SKM-1 treated with dmso at 0.1 percent for 144 hours (cell line): ENCODE results near the gene NTM.

Experiments
- DNase-seq: peaks from one replicate; lab custom pipeline; 2025; ENCODE audit not compliant: unreplicated experiment; lab: John Stamatoyannopoulos, UW

The NTM gene

DNA sequence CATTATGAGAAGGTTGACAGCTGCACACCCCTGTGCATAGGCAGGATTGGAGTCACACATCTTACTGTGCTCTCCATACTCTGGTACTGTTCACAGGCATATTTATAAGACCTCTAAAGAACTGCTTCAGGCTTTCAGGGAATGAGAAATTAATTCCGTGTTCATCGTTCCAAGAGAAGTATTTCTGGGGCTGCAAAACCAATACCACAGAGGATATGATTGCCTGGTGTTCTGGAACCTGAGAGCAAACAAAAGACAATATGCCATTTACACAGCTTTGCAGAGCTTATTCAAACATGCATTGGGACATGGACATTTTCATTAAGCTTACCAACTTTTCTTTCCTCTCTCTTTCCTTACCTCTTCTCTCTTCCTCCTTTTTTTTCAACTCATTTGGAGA, 388.7 kb downstream of the NTM start:
- DNase-seq: no peak

DNA sequence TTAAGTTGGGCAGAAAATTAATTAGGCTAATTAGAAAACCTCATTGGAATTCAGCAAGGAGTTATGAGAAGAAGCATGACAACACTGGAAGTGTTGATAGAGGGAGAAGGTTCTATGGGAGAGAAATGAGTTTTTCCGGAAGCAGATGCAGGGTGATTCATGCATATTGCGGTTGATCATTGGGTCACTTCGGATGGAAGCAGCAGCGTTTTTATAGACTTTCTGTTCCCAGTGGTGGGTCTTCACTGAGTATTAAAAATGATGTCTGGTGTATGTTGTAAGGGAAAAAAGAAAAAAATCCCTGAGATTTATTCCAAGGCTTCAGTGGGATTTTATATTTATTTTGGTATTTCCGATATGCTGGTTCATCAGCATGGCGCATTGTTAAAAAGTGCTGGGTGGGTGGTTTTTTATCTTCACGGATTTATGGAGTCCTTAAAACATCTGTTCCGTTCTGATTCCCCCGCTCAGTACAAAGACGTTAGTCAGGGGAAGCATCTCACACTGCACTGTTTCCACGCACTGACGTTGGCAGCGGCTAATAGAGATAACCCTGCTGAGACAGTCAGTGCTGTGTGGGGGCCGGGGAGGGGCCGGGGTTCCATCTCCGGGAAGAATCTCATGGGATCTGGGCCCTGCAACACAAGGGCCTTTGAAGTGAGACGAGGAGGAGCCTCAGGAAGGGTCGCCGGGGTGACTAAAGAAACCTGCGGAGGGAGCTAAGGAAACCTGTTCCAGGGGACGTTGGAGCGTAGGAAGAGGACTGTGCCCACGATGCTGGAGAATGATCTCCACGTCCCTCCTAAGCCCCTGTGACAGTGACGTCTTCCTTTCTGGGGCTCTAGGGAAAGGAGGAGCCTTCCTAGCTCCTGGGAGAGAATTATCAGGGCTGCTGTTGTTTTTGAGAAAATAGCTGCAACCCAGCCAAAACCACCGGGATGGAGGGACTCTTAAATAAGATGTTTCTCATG, 390.0 kb downstream of the NTM start:
- no peak for DNase-seq

DNA sequence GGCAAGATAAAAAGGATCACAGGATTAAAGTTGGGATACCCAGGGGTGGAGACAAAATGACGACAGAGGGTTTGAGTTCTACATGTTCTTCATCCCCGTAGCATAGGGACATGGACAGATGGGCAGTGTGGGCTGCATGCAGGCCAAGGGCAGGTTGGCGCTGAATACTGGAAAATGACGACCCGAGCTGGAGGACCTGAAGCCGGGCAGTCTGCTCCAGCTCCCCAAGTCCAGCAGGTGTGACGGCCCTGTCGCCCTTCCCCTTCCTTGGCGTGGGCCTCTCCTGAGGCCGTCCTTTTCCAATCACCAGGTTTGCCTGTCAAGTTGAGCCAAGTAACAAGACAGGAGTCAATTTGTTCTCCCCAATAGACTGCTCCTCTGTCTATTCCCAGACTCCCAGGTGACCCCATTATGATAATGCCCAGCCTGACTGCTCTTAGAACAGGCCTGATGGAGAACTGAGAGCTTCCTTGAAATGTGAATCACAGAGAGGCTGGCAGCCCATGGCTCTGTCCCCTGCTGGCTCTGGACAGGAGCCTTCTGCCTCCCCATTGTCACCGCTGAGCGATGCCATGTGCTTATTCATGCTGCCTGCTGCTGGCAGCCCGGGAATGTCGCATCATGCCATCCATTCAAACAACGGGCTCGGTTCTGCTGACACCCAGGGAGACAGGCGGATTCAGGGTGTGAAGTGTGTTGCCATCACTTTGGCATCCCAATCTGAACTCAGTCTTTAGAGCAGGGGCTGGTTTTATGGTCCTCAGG, 392.1 kb downstream of the NTM start:
- no peak for DNase-seq

DNA sequence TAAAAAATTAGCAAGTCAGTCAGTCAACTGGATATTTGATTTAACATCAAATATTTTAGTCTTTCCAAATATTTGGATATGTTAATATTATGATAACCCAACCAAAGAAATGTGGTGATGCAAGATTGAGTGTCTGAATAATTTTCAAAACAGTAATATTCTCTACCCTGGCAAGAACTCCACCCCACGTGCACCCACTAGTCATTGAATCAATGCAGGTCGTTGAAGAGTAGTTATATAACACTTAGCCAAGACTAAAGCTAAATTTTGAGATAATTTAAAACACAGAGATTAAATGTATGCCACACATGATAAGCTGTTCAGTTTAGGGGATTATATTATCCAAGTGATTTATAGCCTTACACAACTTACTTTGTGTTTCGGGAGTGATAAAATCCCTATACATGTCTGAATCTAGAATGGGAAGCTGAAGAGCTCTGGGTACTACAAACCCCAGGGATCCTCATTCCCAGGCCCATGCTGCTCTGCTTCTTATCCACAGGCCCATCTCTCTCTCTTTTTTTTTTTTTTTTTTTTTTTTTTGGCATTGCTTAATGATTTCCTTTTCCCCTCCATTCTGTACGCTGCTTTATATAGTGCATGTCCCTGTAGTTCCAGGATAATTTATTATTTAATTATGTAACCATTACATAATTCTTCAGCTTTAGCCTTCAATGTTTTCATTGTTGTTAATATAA, 392.9 kb downstream of the NTM start:
- DNase-seq: no peak

DNA sequence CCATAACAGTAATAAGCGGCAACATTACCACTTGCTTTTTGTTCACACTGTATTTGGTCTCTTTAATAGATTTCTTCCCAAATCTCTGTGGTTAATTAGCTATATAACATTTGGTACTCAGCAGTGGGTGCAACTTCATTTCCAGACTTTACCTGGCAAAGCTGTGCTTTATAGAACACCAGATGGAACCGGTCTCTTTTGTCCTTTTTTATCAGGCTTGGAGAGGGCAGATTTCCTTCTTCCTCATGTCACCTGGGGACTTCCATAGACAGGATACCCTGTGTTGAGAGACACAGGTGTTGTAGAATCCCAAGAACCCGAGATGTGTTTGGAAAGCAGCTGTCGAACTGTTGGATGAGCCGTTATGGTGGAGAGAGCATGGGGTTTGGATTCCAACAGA, 393.7 kb downstream of the NTM start:
- DNase-seq: no peak

DNA sequence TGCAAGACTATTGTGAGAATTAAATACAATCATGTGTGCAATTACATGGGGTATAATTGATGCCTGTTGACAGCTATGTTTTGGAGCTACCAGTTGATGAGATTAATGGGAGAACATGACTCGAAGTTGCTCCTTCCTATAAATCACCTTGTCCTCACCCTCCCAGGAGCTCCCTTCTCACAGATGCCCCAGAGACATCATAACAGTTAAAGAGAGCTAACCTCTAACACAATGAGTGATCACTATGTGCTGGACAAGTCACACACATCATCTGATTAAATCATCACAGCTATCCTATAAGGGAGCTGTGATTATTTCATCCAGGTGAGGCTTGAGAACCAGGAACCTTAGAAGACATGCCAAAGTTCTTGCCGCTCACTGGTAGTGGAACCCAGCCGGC, 394.2 kb downstream of the NTM start:
- no peak for DNase-seq

DNA sequence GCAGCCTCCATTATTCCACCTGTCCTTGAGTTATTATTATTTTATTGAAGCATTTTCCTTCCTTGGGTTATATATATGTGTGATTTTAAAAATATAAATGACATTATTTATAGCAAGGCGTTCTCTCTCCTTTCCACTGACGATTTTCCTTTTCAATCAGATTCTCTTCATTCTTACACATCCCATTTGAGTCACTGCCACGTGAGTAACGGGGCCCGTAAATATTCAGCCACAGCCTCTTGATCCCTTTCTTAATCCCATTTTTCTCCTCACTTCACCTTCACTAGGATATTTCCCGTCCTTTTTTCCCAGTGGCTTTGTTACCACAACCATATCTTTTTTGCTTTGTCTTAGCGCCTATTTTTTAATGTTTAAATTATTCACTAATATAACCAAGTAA, 396.2 kb downstream of the NTM start:
- no peak for DNase-seq

DNA sequence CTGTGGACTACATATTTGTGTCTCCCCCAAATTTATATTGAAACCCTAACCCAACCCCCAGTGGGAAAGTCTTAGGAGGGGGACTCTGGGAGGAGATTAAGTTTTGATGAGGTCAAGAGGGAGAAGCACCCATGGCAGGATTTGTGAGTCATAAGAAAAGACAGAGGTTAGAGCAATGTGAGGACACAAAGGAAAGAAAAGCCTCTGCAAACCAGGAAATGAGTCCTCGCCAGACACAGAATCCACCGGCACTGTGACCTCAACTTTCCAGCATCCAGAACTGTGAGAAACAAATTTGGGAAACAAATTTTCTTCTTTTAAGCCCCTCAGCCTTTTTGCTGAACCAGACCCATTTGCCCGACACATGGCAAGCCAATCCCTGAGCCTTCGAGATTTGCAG, 397.0 kb downstream of the NTM start:
- DNase-seq: no peak

DNA sequence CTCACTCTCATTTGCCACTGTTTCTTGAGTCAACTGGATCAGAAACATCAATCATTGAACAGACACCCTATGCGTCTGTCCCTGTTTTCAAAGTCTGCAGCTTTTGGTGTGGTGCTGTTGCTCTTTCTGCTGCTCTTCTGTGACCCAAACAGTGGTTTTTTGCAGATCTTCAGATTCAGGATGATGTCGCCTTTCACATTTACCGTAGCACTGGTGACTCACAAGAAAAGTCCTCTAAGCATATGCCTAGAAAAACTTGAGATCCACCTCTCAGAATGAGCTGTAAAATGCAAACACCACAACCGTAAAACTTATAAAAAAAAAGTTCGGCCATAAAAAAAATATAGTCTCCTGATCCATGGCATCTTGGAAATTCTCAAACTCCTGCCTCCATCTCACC, 400.4 kb downstream of the NTM start:
- DNase-seq: no peak

DNA sequence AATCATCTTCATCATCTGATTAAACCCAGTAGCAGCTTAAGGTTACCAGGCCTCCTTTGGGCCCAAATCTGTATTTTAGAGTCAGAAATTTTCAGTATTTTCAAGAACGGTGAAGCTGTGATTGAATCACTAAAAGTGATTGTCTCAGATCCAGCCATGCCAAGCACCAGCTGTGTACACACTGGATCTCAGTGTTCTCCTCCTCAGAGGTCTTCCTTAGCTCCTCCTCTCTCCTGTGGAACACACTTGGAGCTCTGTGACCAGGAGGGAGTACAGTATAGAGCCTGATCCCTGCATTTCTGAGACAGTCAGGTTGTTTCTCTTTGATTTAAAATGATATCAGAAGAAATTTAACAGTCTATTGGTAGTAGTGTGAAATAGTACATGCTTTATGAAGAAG, 401.1 kb downstream of the NTM start:
- no peak for DNase-seq

DNA sequence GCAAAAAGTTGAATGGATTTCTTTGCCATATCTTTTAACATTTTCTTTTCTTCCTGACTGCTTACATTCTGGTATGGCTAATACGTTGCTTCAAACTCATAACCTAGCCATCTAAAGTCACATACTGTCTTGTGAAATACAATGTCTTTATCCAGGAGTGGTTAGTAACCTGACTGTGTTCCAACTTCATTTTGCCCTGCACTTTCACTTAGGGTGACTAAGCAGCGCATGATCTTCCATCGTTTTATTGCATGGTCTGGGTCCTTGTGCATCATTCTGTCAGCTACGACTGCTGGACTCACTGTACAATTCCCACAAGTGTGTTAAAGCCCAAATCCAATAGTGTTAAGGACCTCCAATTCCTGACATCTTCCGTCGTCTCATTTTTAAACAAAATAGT, 403.2 kb downstream of the NTM start:
- DNase-seq: no peak

DNA sequence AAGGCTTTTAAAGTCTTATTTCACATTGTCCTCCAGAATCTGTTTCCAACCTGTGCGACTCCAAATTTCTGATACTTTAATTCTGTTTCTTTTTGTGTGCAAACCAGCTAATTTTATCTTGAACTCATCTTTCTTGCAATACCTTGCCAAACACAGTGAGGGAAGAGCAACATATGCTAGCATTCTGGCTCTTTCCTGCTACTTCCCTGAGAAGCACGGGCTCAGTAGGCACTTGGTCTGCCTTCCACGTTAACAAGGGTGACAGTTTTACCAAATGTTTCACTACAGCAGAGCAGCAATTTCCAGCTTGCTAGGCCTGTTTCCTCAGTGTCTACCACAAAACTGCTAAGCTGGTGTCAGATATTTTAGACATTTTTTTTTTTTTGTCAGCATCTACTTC, 405.8 kb downstream of the NTM start:
- no peak for DNase-seq

DNA sequence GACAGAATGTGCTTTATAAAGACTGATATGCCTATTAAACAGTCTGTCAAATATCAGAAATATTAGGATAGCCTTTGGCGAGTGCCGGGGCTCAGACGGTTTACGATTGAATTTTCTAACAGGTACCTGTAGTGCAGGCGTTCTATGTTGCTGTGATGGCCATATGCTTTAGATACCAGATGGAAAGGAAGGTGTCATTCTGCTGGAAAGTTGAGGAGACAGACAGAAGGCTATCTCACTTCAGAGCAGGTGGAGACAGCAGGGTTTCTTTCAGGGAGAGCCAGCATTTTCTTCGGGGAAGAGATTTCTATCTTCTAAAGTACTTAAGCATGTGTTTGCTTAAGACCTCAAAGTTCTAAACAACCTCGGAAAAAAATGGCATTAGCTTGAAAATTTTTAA, 415.4 kb downstream of the NTM start:
- no peak for DNase-seq

DNA sequence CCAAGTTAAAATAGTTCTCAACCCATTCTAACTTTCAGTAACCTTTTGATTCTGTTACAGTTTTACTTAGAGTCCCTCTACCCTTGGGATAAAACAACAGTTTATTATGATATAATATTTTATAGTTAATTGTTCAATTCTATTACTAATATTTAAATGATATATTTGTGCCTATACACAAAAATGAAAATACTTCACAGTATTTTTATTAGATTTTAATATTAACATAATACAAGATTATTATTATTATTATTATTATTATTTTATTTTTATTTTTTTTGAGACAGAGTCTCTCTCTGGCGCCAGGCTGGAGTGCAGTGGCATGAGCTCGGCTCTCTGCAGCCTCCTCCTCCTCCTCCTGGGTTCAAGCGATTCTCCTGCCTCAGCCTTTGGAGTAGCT, 416.7 kb downstream of the NTM start:
- no peak for DNase-seq

DNA sequence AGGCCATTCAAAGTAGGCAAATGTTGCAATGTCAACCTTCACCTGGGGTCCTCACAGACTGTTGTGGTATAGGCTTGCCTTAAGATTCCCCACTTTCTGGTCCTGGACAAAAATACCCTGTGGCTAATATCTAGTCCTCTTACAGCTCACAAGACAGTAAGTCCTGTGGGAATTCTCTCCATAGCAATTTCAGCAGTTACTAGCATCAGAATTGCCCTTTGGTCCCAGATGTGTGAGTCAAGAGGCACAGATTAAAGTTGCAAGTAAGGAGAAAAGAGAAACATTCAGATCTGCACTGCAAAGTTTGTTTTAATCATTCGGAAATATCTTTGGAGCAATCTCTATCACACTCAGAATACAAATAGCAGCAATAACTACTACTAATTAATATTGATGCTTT, 420.2 kb downstream of the NTM start:
- no peak for DNase-seq

DNA sequence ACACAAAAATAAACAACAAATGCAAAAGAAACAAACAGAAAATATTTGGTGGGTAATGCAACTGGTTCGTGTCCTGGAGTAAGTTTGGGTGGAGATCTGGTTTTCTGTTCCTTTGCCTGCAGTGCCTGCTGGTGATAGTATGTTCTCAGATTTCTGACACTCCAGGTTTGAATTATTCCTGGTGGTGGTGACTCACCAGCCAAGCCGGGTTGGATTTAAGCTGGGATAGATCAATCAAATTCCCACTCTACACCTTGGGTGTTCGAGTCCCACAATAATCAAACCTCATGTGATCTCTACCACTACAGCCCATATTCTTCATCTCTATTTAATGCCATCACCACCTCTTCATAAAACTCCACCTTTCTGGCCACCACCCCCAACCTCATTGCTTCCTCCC, 421.8 kb downstream of the NTM start:
- no peak for DNase-seq

DNA sequence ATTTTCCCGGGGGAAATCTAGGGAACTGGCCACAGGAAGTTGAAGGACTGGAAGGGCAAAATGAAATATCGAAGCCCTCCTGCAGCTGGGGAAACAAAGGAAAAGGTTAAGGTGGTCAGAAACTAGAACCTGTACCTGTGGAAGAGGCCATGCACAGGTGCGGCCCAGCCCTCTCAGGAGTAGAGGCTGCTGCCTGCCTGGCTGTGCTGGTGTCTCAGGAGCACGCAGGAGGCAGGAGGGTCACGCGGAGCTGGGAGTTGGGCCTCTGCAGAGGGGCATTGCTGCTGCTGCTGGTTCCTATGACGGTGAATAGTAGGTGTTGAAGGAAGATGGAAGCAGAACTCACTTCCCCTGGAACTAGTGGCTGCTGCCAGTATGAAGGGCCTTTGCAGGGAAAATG, 425.7 kb downstream of the NTM start:
- DNase-seq: no peak

DNA sequence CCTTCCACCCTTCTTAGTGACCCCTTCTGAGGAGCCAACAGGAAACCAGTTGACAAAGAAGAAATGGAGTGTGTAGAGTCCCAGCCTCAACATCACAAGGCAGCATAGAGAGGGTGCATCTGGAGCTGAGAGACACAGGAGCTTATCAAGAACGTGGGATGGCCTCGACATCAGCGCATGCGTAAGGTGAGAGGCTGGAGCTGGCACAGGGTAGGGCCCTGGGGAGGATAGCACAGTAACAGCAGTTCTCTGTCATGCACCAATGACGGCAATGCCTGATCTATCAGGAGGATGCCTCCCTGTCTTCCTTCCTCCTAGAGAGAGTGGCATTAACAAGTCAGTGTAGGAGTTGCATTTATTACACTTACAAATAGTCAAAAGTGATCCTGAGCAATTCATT, 426.1 kb downstream of the NTM start:
- no peak for DNase-seq

DNA sequence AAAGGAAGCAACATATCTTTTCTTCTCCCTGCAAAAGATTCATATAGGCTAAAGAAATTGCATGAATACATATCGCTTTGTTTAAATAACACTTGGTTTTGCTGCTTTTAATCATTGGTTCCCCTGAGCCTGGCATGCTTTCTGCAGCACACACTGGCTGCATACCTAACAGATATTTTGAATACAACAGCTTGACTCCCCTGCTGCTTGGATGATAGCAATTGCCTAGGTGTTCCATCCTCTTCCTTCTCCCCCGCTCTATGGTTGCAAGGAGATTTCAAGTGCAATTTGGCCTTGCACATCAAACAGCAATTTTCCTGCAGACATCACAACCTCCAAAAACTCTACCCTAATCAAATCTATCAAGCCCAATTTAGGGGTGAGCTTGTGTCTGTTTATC, 430.0 kb downstream of the NTM start:
- no peak for DNase-seq

DNA sequence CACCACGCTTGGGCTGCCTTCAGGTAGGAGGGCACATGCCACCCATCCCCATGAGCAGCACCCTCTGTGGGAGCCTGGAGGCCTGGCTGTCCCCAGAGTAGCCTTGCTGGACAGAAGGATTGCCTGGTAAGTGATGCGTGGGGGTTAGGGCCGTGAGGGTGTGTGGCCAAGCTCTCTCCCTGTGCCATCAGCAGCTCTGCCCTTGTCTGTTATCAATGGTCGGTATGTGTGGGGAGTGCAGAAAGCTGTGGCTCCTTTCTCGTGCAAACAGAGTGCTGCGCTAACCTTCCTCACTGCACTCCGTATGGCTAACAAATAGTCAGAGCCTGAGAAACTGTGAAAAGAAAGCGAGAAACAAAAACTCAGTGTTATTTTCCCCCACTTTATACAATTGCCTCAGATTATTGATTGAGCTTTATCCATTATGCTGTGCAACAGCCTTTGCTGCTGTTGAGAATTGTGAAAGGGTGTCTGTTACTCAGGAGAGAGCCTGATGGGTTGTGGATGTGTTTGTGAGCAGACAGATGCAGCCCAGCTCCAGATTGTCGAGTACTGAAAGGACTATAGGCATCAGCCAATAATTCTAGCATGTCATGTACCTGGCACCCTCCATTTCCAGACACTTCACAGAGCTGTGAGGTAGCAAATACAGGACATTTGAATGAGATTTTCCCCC, 432.2 kb downstream of the NTM start:
- DNase-seq: no peak

DNA sequence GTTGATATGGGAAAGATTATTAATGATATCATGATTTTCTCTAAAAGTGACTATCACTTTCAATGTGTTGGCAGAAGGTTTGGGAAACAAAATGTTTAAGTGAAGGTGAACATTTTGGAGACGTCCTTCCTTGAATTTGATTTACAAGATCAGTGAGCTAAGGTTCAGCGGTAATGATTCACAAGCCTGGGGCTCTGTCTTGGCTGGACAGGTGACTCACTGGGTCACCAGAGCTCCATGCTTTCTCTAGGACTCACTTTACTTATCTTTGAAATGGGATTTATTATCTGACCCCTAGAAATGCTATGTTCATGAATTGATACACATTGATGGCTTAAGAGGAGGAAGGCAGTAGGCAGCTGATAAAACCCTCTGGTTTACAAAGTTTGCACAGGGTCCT, 437.5 kb downstream of the NTM start:
- DNase-seq: no peak
